COLO668 (cell line): ENCODE results near the gene EIPR1.

Experiments used
- DNase-seq: peaks from one replicate; lab custom pipeline; 2025; ENCODE audit not compliant: unreplicated experiment; lab: John Stamatoyannopoulos, UW

Gene EIPR1

GRCh38 chr2:3377612-3378432 lies at the start of gene EIPR1:
Gene EIPR1 (minus strand): TSS chr2:3377818. CDS start chr2:3377689, 129 bp downstream.
- DNase-seq = peak; percentile 98

GRCh38 chr2:3427272-3427671 lies 49.7 kb upstream of the EIPR1 start:
- DNase-seq = peak; percentile 27

- no peak for DNase-seq
Observed at GRCh38 chr2:3426615-3427014, 49.0 kb upstream of the EIPR1 start.

- DNase-seq = no peak
Observed at GRCh38 chr2:3424171-3424795, 46.7 kb upstream of the EIPR1 start.

- DNase-seq = peak; percentile 59
Observed at GRCh38 chr2:3423492-3424170, 46.0 kb upstream of the EIPR1 start.

GRCh38 chr2:3422161-3422779 lies 44.7 kb upstream of the EIPR1 start:
- no peak for DNase-seq

GRCh38 chr2:3421580-3421979 lies 44.0 kb upstream of the EIPR1 start:
- DNase-seq = no peak

- no peak for DNase-seq
Observed at GRCh38 chr2:3420769-3421397, 43.3 kb upstream of the EIPR1 start.

GRCh38 chr2:3420076-3420768 lies 42.6 kb upstream of the EIPR1 start:
- DNase-seq = no peak

- DNase-seq = no peak
Observed at GRCh38 chr2:3418766-3419404, 41.3 kb upstream of the EIPR1 start.

- no peak for DNase-seq
Observed at GRCh38 chr2:3414133-3414860, 36.7 kb upstream of the EIPR1 start.

- peak; percentile 59 for DNase-seq
Observed at GRCh38 chr2:3413697-3414096, 36.1 kb upstream of the EIPR1 start.

GRCh38 chr2:3411103-3411502 lies 33.5 kb upstream of the EIPR1 start:
- no peak for DNase-seq

- no peak for DNase-seq
Observed at GRCh38 chr2:3409627-3410170, 32.1 kb upstream of the EIPR1 start.

GRCh38 chr2:3408781-3409180 lies 31.2 kb upstream of the EIPR1 start:
- no peak for DNase-seq

GRCh38 chr2:3406501-3406900 lies 28.9 kb upstream of the EIPR1 start:
- no peak for DNase-seq

- DNase-seq = no peak
Observed at GRCh38 chr2:3405876-3406275, 28.3 kb upstream of the EIPR1 start.

GRCh38 chr2:3405307-3405706 lies 27.7 kb upstream of the EIPR1 start:
- no peak for DNase-seq

- no peak for DNase-seq
Observed at GRCh38 chr2:3404349-3404894, 26.8 kb upstream of the EIPR1 start.
